H9 (cell line): ENCODE data around the gene ARL14EPL. TPM values are rescaled to one million over a fixed set of nuclear protein-coding genes. Genes with fewer than 3 reads are reported as not detected.

Experiments
- DNase-seq: peaks from one replicate; pipeline ENCODE4 v3.0.0-alpha.2; 2017
- H2AFZ ChIP-seq: one replicate; pipeline ENCODE4 v1.6.1; 2013; ENCODE audit warnings: mild to moderate bottlenecking, low read length, control low read depth, moderate library complexity
- H2AK5ac ChIP-seq: 2 replicates; pipeline ENCODE4 v1.6.1; 2013; ENCODE audit warnings: low read length, control low read depth, mixed read lengths; ENCODE audit not compliant: insufficient read length
- H2BK120ac ChIP-seq: one replicate; pipeline ENCODE4 v1.6.1; 2013; ENCODE audit warnings: low read depth, mild to moderate bottlenecking, low read length, control low read depth, inconsistent platforms; ENCODE audit not compliant: poor library complexity, severe bottlenecking
- H2BK12ac ChIP-seq: 2 replicates; pipeline ENCODE4 v1.6.1; 2013; ENCODE audit warnings: low read length, control low read depth, mixed read lengths, low read depth; ENCODE audit not compliant: insufficient read length
- H2BK15ac ChIP-seq: 2 replicates; pipeline ENCODE4 v1.6.1; 2013; ENCODE audit warnings: low read depth, low read length, control low read depth
- H2BK20ac ChIP-seq: one replicate; pipeline ENCODE4 v1.6.1; 2013; ENCODE audit warnings: low read depth, mild to moderate bottlenecking, low read length, control low read depth, inconsistent platforms; ENCODE audit not compliant: poor library complexity, severe bottlenecking
- H2BK5ac ChIP-seq: 2 replicates; pipeline ENCODE4 v1.6.1; 2013; ENCODE audit warnings: low read length, control low read depth, mixed read lengths; ENCODE audit not compliant: insufficient read length
- H3K14ac ChIP-seq: 2 replicates; pipeline ENCODE4 v1.6.1; 2013; ENCODE audit warnings: low read length, control low read depth; ENCODE audit not compliant: insufficient read depth
- H3K18ac ChIP-seq: 2 replicates; pipeline ENCODE4 v1.6.1; 2013; ENCODE audit warnings: low read depth, mild to moderate bottlenecking, mixed read lengths, low read length, control low read depth; ENCODE audit not compliant: insufficient read length
- H3K23ac ChIP-seq: 2 replicates; pipeline ENCODE4 v1.6.1; 2013; ENCODE audit warnings: low read length, control low read depth, mixed read lengths, low read depth; ENCODE audit not compliant: insufficient read length
- H3K23me2 ChIP-seq: 2 replicates; pipeline ENCODE4 v1.6.1; 2013; ENCODE audit warnings: low read depth, mild to moderate bottlenecking, mixed read lengths, low read length, control low read depth; ENCODE audit not compliant: insufficient read length, poor library complexity, severe bottlenecking
- H3K27ac ChIP-seq: 2 replicates; pipeline ENCODE4 v1.5.1; 2013; ENCODE audit warnings: low read length, control low read depth, mixed read lengths, low read depth; ENCODE audit not compliant: insufficient read length
- H3K27me3 ChIP-seq: 2 replicates; pipeline ENCODE4 v1.6.1; 2013; ENCODE audit warnings: low read length, control low read depth, inconsistent platforms; ENCODE audit not compliant: insufficient read depth
- H3K4ac ChIP-seq: 2 replicates; pipeline ENCODE4 v1.6.1; 2013; ENCODE audit warnings: low read depth, mild to moderate bottlenecking, control low read depth, inconsistent platforms, low read length, moderate library complexity
- H3K4me1 ChIP-seq: 2 replicates; pipeline ENCODE4 v1.6.1; 2013; ENCODE audit warnings: low read length, control low read depth, inconsistent platforms; ENCODE audit not compliant: insufficient read depth
- H3K4me2 ChIP-seq: 2 replicates; pipeline ENCODE4 v1.6.1; 2013; ENCODE audit warnings: low read length, control low read depth, mixed read lengths; ENCODE audit not compliant: insufficient read length, insufficient read depth
- H3K56ac ChIP-seq: 2 replicates; pipeline ENCODE4 v1.6.1; 2013; ENCODE audit warnings: low read depth, mild to moderate bottlenecking, mixed read lengths, low read length, control low read depth; ENCODE audit not compliant: insufficient read length
- H3K79me1 ChIP-seq: 2 replicates; pipeline ENCODE4 v1.6.1; 2013; ENCODE audit warnings: low read depth, mild to moderate bottlenecking, moderate library complexity, low read length, control low read depth, inconsistent platforms; ENCODE audit not compliant: insufficient read depth, poor library complexity, severe bottlenecking
- H3K79me2 ChIP-seq: 2 replicates; pipeline ENCODE4 v1.6.1; 2013; ENCODE audit warnings: low read length, control low read depth, inconsistent platforms; ENCODE audit not compliant: insufficient read depth
- H3K9ac ChIP-seq: 2 replicates; pipeline ENCODE4 v1.6.1; 2013; ENCODE audit warnings: low read length, control low read depth, mixed read lengths; ENCODE audit not compliant: insufficient read length; ENCODE audit errors: extremely low read depth
- H3K9me3 ChIP-seq: one replicate; pipeline ENCODE4 v1.6.1; 2013; ENCODE audit warnings: low read depth, low read length, inconsistent platforms; ENCODE audit not compliant: control insufficient read depth
- H3T11ph ChIP-seq: one replicate; pipeline ENCODE4 v1.6.1; 2013; ENCODE audit warnings: mild to moderate bottlenecking, low read length, control low read depth, inconsistent platforms
- H4K20me1 ChIP-seq: one replicate; pipeline ENCODE4 v1.6.1; 2013; ENCODE audit not compliant: control insufficient read depth, insufficient read length, insufficient read depth
- H4K5ac ChIP-seq: 2 replicates; pipeline ENCODE4 v1.6.1; 2013; ENCODE audit warnings: low read depth, mild to moderate bottlenecking, mixed read lengths, low read length, control low read depth; ENCODE audit not compliant: insufficient read length
- H4K8ac ChIP-seq: replicated peaks from 2 replicates; pipeline ENCODE4 v1.6.1; 2013; ENCODE audit warnings: low read length, control low read depth, mixed read lengths, low read depth; ENCODE audit not compliant: insufficient read length
- H4K91ac ChIP-seq: 2 replicates; pipeline ENCODE4 v1.6.1; 2013; ENCODE audit warnings: low read depth, mild to moderate bottlenecking, moderate library complexity, mixed read lengths, low read length, control low read depth; ENCODE audit not compliant: insufficient read length
- H3K27ac Mint-ChIP-seq, 3 experiments: 2 replicates in 2 of 3; 3 replicates in 1 of 3; pipeline ENCODE4 v1.8.0; 2020 to 2021; ENCODE audit warnings: mixed read lengths in 3 of 3, mild to moderate bottlenecking in 1 of 3, moderate library complexity in 1 of 3
- H3K27me3 Mint-ChIP-seq: 2 replicates; pipeline ENCODE4 v1.8.0; 2021; ENCODE audit warnings: low read depth, mild to moderate bottlenecking, moderate library complexity, mixed read lengths
- H3K36me3 Mint-ChIP-seq, 3 experiments: 2 replicates in 2 of 3; 3 replicates in 1 of 3; pipeline ENCODE4 v1.8.0; 2020 to 2021; ENCODE audit warnings: low read depth in 3 of 3, mixed read lengths in 3 of 3; ENCODE audit not compliant: insufficient read depth in 1 of 3
- H3K4me1 Mint-ChIP-seq, 2 experiments: 2 replicates each; pipeline ENCODE4 v1.8.0; 2020; ENCODE audit warnings: mixed read lengths in 2 of 2
- H3K4me3 Mint-ChIP-seq, 2 experiments: 2 replicates in 1 of 2; 3 replicates in 1 of 2; pipeline ENCODE4 v1.8.0; 2020 to 2021; ENCODE audit warnings: mild to moderate bottlenecking in 2 of 2, mixed read lengths in 2 of 2, moderate library complexity in 1 of 2
- H3K9me3 Mint-ChIP-seq, 2 experiments: 2 replicates in 1 of 2; 3 replicates in 1 of 2; pipeline ENCODE4 v1.8.0; 2020; ENCODE audit warnings: mild to moderate bottlenecking in 2 of 2, mixed read lengths in 2 of 2, moderate library complexity in 1 of 2
- CTCF ChIP-seq: fragments of 200-600 bp; sonication (generic); conservative IDR thresholded peaks from 3 replicates; pipeline ENCODE4 v1.8.0; 2021; ENCODE audit warnings: antibody characterized with exemption, mild to moderate bottlenecking
- WGBS: extraction: QIAGEN DNeasy Blood & Tissue Kit; methylation state at CpG from one replicate; pipeline ENCODE4 v1.1.7; 2013; ENCODE audit warnings: missing lambda C conversion rate, low lambda C conversion rate, mixed read lengths; ENCODE audit not compliant: insufficient read length; ENCODE audit errors: extremely low coverage; 5-methylcytosine and 5-hydroxymethylcytosine counted together
- total RNA-seq: library from RNA; stranded (reverse); gene quantifications from 2 replicates; pipeline ENCODE4 v1.2.1, GENCODE V29; 2021

Gene ARL14EPL
- total RNA-seq, 1 experiment from 2014 or later: not detected

GRCh38 chr5:115983519-115983918 lies 48.8 kb upstream of the ARL14EPL start:
- Histone ChIP-seq H3K14ac (no peak overlapping the region), H2BK120ac (no peak overlapping the region), H3T11ph (no peak overlapping the region), H2BK20ac (no peak overlapping the region), H2AFZ (no peak overlapping the region), H2BK12ac (no peak overlapping the region), H3K9me3 (no peaks in the 10 kb centered on the region), H2BK5ac (no peak overlapping the region), H3K23me2 (no peaks in the 10 kb centered on the region), H3K79me2 (no peaks in the 10 kb centered on the region), H2AK5ac (no peak overlapping the region), H3K79me1 (no peaks in the 10 kb centered on the region), H3K23ac (no peak overlapping the region), H3K9ac (no peak overlapping the region), H3K4ac (no peak overlapping the region), H3K4me1 (no peaks in the 10 kb centered on the region), H3K18ac (no peak overlapping the region), H4K5ac (no peak overlapping the region), H3K27ac (no peak overlapping the region), H4K91ac (no peak overlapping the region), H3K27me3 (no peaks in the 10 kb centered on the region), H3K4me2 (no peak overlapping the region), H4K8ac (no peak overlapping the region), H3K56ac (no peak overlapping the region), H2BK15ac (no peak overlapping the region), H4K20me1 (no peaks in the 10 kb centered on the region)
- Mint-ChIP-seq H3K4me1 (no peaks in the 10 kb centered on the region), H3K36me3 (no peaks in the 10 kb centered on the region), H3K27me3 (peaks cover under 1% of the 10 kb centered on the region; the same call in 1 of the 2 replicates), H3K4me3 (no peak overlapping the region), H3K27ac (no peak overlapping the region), H3K9me3 (no peaks in the 10 kb centered on the region)
- no peak for DNase-seq
- TF ChIP-seq CTCF: no peak
- no CpG with 5 or more reads among the region's 1 CpG for WGBS
